ENCODE measurements around the gene ZRANB2. TPM values are rescaled to one million over a fixed set of nuclear protein-coding genes. Genes with fewer than 3 reads are reported as not detected.

ZRANB2 gene
- total RNA-seq (2014; rRNA removed): 32.8 and 38.1 TPM in 2 replicates
- polyA plus RNA-seq (2012): 22.8 TPM

- peak; percentile 95 for DNase-seq (ENCODE audit: low read depth)
Measured at GRCh38 chr1:71080739-71081696, at the start of gene ZRANB2. TSS of gene ZRANB2 (minus strand) at chr1:71081035. CDS start at chr1:71080995, 40 bp downstream.

GRCh38 chr1:71128060-71128459 is 47.2 kb upstream of the ZRANB2 start:
- DNase-seq (ENCODE audit: low read depth): no peak

GRCh38 chr1:71118086-71118485 is 37.3 kb upstream of the ZRANB2 start:
- peak; percentile 52 for DNase-seq (ENCODE audit: low read depth)

- no peak for DNase-seq (ENCODE audit: low read depth)
Measured at GRCh38 chr1:71116729-71117128, 35.9 kb upstream of the ZRANB2 start.

- DNase-seq (ENCODE audit: low read depth): peak; percentile 42
Measured at GRCh38 chr1:71106658-71107322, 26.0 kb upstream of the ZRANB2 start.

- DNase-seq (ENCODE audit: low read depth): no peak
Measured at GRCh38 chr1:71104417-71104816, 23.6 kb upstream of the ZRANB2 start.

- DNase-seq (ENCODE audit: low read depth): no peak
Measured at GRCh38 chr1:71101839-71102376, 21.1 kb upstream of the ZRANB2 start.

GRCh38 chr1:71097428-71097827 is 16.6 kb upstream of the ZRANB2 start:
- no peak for DNase-seq (ENCODE audit: low read depth)

GRCh38 chr1:71094913-71095312 is 14.1 kb upstream of the ZRANB2 start:
- DNase-seq (ENCODE audit: low read depth): no peak

- DNase-seq (ENCODE audit: low read depth): peak; percentile 18
Measured at GRCh38 chr1:71093938-71094337, 13.1 kb upstream of the ZRANB2 start.

- peak; percentile 76 for DNase-seq (ENCODE audit: low read depth)
Measured at GRCh38 chr1:71089536-71090270, 8.9 kb upstream of the ZRANB2 start.

- no peak for DNase-seq (ENCODE audit: low read depth)
Measured at GRCh38 chr1:71088645-71089287, 7.9 kb upstream of the ZRANB2 start.

GRCh38 chr1:71087713-71088112 is 6.9 kb upstream of the ZRANB2 start:
- DNase-seq (ENCODE audit: low read depth): no peak

GRCh38 chr1:71087060-71087459 is 6.2 kb upstream of the ZRANB2 start:
- DNase-seq (ENCODE audit: low read depth): no peak

GRCh38 chr1:71086331-71086730 is 5.5 kb upstream of the ZRANB2 start:
- DNase-seq (ENCODE audit: low read depth): peak; percentile 72

- DNase-seq (ENCODE audit: low read depth): no peak
Measured at GRCh38 chr1:71083271-71083670, 2.4 kb upstream of the ZRANB2 start.

- DNase-seq (ENCODE audit: low read depth): no peak
Measured at GRCh38 chr1:71081697-71082080, 854 bp upstream of the ZRANB2 start.

- peak; percentile 13 for DNase-seq (ENCODE audit: low read depth)
Measured at GRCh38 chr1:71080230-71080738, 551 bp downstream of the ZRANB2 start.

GRCh38 chr1:71074681-71075080 is 6.2 kb downstream of the ZRANB2 start:
- no peak for DNase-seq (ENCODE audit: low read depth)

GRCh38 chr1:71072273-71072672 is 8.6 kb downstream of the ZRANB2 start:
- DNase-seq (ENCODE audit: low read depth): no peak

- DNase-seq (ENCODE audit: low read depth): no peak
Measured at GRCh38 chr1:71071720-71072119, 9.1 kb downstream of the ZRANB2 start.

Data from LHCN-M2 (cell line).